CD14-positive monocyte (primary cell): Measurements from ENCODE around the gene RAB37. TPM values are rescaled to one million over a fixed set of nuclear protein-coding genes. Genes with fewer than 3 reads are reported as not detected.

Experiments used
- DNase-seq, 3 donors: peaks; one replicate each; pipeline ENCODE4 v3.0.0-alpha.2; 2011 to 2022
- H2AFZ ChIP-seq: 2 replicates; pipeline ENCODE4 v1.6.0; 2012; ENCODE audit warnings: mild to moderate bottlenecking, low read depth, low read length, inconsistent platforms; ENCODE audit not compliant: insufficient read depth, poor library complexity, severe bottlenecking
- H3K27ac ChIP-seq, 2 donors: 1 replicate in 1 of 2; 2 replicates in 1 of 2; pipeline ENCODE4 v1.5.1; 2012 to 2013; ENCODE audit warnings: low read length in 2 of 2, control low read depth in 1 of 2, inconsistent platforms in 1 of 2, low read depth in 1 of 2, mild to moderate bottlenecking in 1 of 2
- H3K27me3 ChIP-seq, 2 donors: one replicate each; pipeline versions ENCODE4 v1.6.0 to v1.6.1; 2011 to 2013; ENCODE audit warnings: low read length in 2 of 2; ENCODE audit not compliant: control insufficient read depth in 2 of 2, insufficient read depth in 2 of 2
- H3K36me3 ChIP-seq, 2 donors: replicated peaks in 1 of 2; 1 replicate in 1 of 2; 2 replicates in 1 of 2; pipeline versions ENCODE4 v1.5.1 to v1.6.1; 2012 to 2013; ENCODE audit warnings: low read length in 2 of 2, control low read depth in 1 of 2, inconsistent platforms in 1 of 2, mild to moderate bottlenecking in 1 of 2; ENCODE audit not compliant: insufficient read depth in 2 of 2, control insufficient read depth in 1 of 2
- H3K4me1 ChIP-seq, 2 donors: 1 replicate in 1 of 2; 2 replicates in 1 of 2; pipeline versions ENCODE4 v1.5.1 to v1.6.1; 2012 to 2013; ENCODE audit warnings: low read length in 2 of 2, control low read depth in 1 of 2, inconsistent platforms in 1 of 2, mild to moderate bottlenecking in 1 of 2, moderate library complexity in 1 of 2; ENCODE audit not compliant: insufficient read depth in 2 of 2, control insufficient read depth in 1 of 2
- H3K4me2 ChIP-seq: replicated peaks from 2 replicates; pipeline ENCODE3; 2012; ENCODE audit warnings: low read length, moderate library complexity, mild to moderate bottlenecking; ENCODE audit not compliant: poor library complexity, severe bottlenecking; ENCODE audit errors: extremely low read depth
- H3K4me3 ChIP-seq, 3 experiments: fragments of 200-600 bp in 1 of 3; sonication (generic) in 1 of 3; replicated peaks in 1 of 3; 1 replicate in 2 of 3; 2 replicates in 1 of 3; pipeline ENCODE4 v1.5.1; 2011 to 2013; ENCODE audit warnings: low read length in 3 of 3, mild to moderate bottlenecking in 3 of 3, control low read depth in 2 of 3, low read depth in 2 of 3, inconsistent platforms in 1 of 3, moderate library complexity in 1 of 3
- H3K79me2 ChIP-seq: 2 replicates; pipeline ENCODE4 v1.6.0; 2012; ENCODE audit warnings: mild to moderate bottlenecking, control low read depth, inconsistent platforms, low read length, moderate library complexity; ENCODE audit not compliant: insufficient read depth
- H3K9ac ChIP-seq: 2 replicates; pipeline ENCODE4 v1.6.0; 2017; ENCODE audit warnings: low read length, mild to moderate bottlenecking; ENCODE audit not compliant: insufficient read depth, poor library complexity, severe bottlenecking
- H3K9me3 ChIP-seq, 2 donors: replicated peaks in 1 of 2; 1 replicate in 1 of 2; 2 replicates in 1 of 2; pipeline versions ENCODE4 v1.5.1 to v1.6.1; 2012 to 2013; ENCODE audit warnings: low read length in 2 of 2, control low read depth in 1 of 2; ENCODE audit not compliant: control insufficient read depth in 1 of 2, insufficient read depth in 1 of 2
- H4K20me1 ChIP-seq: 2 replicates; pipeline ENCODE4 v1.6.0; 2012; ENCODE audit warnings: mild to moderate bottlenecking, low read length, control low read depth, moderate library complexity; ENCODE audit not compliant: insufficient read depth
- H3K27ac Mint-ChIP-seq, 7 donors: one replicate each; pipeline ENCODE4 v1.8.0; 2020; ENCODE audit warnings: mild to moderate bottlenecking in 7 of 7, mixed read lengths in 7 of 7, moderate library complexity in 6 of 7, inconsistent platforms in 2 of 7
- H3K27me3 Mint-ChIP-seq, 3 donors: one replicate each; pipeline ENCODE4 v1.8.0; 2021 to 2022; ENCODE audit warnings: low read depth in 3 of 3, mild to moderate bottlenecking in 3 of 3, mixed read lengths in 3 of 3, moderate library complexity in 3 of 3, inconsistent platforms in 1 of 3
- H3K36me3 Mint-ChIP-seq, 2 donors: one replicate each; pipeline ENCODE4 v1.8.0; 2020; ENCODE audit warnings: mixed read lengths in 2 of 2, inconsistent platforms in 1 of 2, mild to moderate bottlenecking in 1 of 2
- H3K4me1 Mint-ChIP-seq: one replicate; pipeline ENCODE4 v1.8.0; 2020; ENCODE audit warnings: mild to moderate bottlenecking, mixed read lengths
- H3K4me3 Mint-ChIP-seq, 2 donors: one replicate each; pipeline ENCODE4 v1.8.0; 2020; ENCODE audit warnings: mild to moderate bottlenecking in 2 of 2, mixed read lengths in 2 of 2, moderate library complexity in 1 of 2
- H3K9me3 Mint-ChIP-seq, 7 donors: one replicate each; pipeline ENCODE4 v1.8.0; 2020 to 2022; ENCODE audit warnings: mixed read lengths in 7 of 7, mild to moderate bottlenecking in 6 of 7, moderate library complexity in 6 of 7, inconsistent platforms in 2 of 7
- CTCF ChIP-seq: fragments of 200-600 bp; IDR thresholded peaks from one replicate; pipeline ENCODE4 v1.8.0; 2022; ENCODE audit warnings: antibody characterized with exemption, mild to moderate bottlenecking
- WGBS: methylation state at CpG from one replicate; pipeline ENCODE4 v1.1.5; 2013; ENCODE audit warnings: missing lambda C conversion rate; ENCODE audit not compliant: insufficient coverage; 5-methylcytosine and 5-hydroxymethylcytosine counted together
- intact Hi-C, 2 donors: fragments of 100-400 bp; cut with micrococcal nuclease; formaldehyde crosslinking; loops; one replicate each; pipeline versions ENCODE4 v1.15.0 to v1.15.1; 2023
- polyA plus RNA-seq, 3 donors: library from polyadenylated mRNA; depleted of rRNA in 1 of 3; unstranded in 2 of 3; stranded (reverse) in 1 of 3; fragments of 300-500 nt in 2 of 3; fragments of >200 nt in 1 of 3; fragmentation: Illumina TruSeq in 2 of 3; gene quantifications; 1 replicate in 2 of 3; 2 replicates in 1 of 3; pipeline ENCODE4 v1.2.3, GENCODE V29; 2012 to 2021

RAB37 gene
- polyA plus RNA-seq, 3 donors = 26.8 to 40.9 (median 33.1) TPM

- Histone ChIP-seq H3K4me2 (no peak overlapping the region), H2AFZ (no peak overlapping the region), H3K36me3 (no peaks in the 10 kb centered on the region), H3K27ac (no peak overlapping the region), H3K27me3 (no peaks in the 10 kb centered on the region), H3K79me2 (no peaks in the 10 kb centered on the region), H3K4me3 (no peak overlapping the region), H3K9ac (no peak overlapping the region), H3K9me3 (no peaks in the 10 kb centered on the region), H4K20me1 (no peaks in the 10 kb centered on the region), H3K4me1 (peaks cover 3 to 6% of the 10 kb centered on the region in 2 donors)
- H3K27ac Mint-ChIP-seq = no peak overlapping the region
- TF ChIP-seq CTCF = no peak
- H3K4me3 Mint-ChIP-seq = no peak overlapping the region
- no peak for DNase-seq
- H3K9me3 Mint-ChIP-seq = peaks cover 0 to 2% (median 0%) of the 10 kb centered on the region in 7 donors
- H3K27me3 Mint-ChIP-seq = peaks cover 0 to 3% (median 2%) of the 10 kb centered on the region in 3 donors
- WGBS = 100% methylated on average over 1 of the region's 3 CpGs
- no peaks in the 10 kb centered on the region for H3K36me3 Mint-ChIP-seq
- intact Hi-C loops = no loop called here
- peaks cover 8% of the 10 kb centered on the region for H3K4me1 Mint-ChIP-seq
These were observed 11.9 kb upstream of the RAB37 start for GRCh38 chr17:74725111-74725510.

- H4K20me1 ChIP-seq = no peaks in the 10 kb centered on the region
- no peak overlapping the region for H3K27ac ChIP-seq
- no peak overlapping the region for H3K9ac ChIP-seq
- H3K27me3 ChIP-seq = no peaks in the 10 kb centered on the region
- H3K36me3 ChIP-seq = no peaks in the 10 kb centered on the region
- TF ChIP-seq CTCF = no peak
- no peak for DNase-seq
- H3K4me1 ChIP-seq = peaks cover 16 to 21% of the 10 kb centered on the region in 2 donors
- Mint-ChIP-seq H3K9me3 (peaks cover 0 to 3% (median 0%) of the 10 kb centered on the region in 7 donors), H3K27me3 (peaks cover 0 to 3% (median 2%) of the 10 kb centered on the region in 3 donors), H3K4me3 (no peak overlapping the region), H3K4me1 (peaks cover 23% of the 10 kb centered on the region), H3K36me3 (no peaks in the 10 kb centered on the region), H3K27ac (no peak overlapping the region)
- no peak overlapping the region for H3K4me3 ChIP-seq
- intact Hi-C loops = no loop called here
- H3K4me2 ChIP-seq = no peak overlapping the region
- H2AFZ ChIP-seq = no peak overlapping the region
- 93% methylated on average over 3 of the region's 3 CpGs for WGBS
- no peaks in the 10 kb centered on the region for H3K9me3 ChIP-seq
- H3K79me2 ChIP-seq = no peaks in the 10 kb centered on the region
These were observed 8.9 kb upstream of the RAB37 start for GRCh38 chr17:74728033-74728701.
